WERI-Rb-1 (cell line): ENCODE data around the gene UNC13B.

Experiments used
- DNase-seq: peaks from one replicate; pipeline ENCODE4 v3.0.0-alpha.2; 2020
- H3K27ac ChIP-seq: fragments of 250-450 bp; sonication (Bioruptor Pico); 2 replicates; pipeline ENCODE4 v1.5.1; 2020; ENCODE audit warnings: mild to moderate bottlenecking, moderate library complexity
- H3K27me3 ChIP-seq: fragments of 250-450 bp; sonication (Bioruptor Pico); 2 replicates; pipeline ENCODE4 v1.5.1; 2021; ENCODE audit warnings: mild to moderate bottlenecking, low read depth, moderate library complexity; ENCODE audit not compliant: insufficient read depth, severe bottlenecking
- H3K36me3 ChIP-seq: fragments of 250-450 bp; sonication (Bioruptor Pico); 2 replicates; pipeline ENCODE4 v1.5.1; 2020; ENCODE audit warnings: mild to moderate bottlenecking, moderate library complexity
- H3K4me3 ChIP-seq: 2 replicates; pipeline ENCODE4 v1.5.1; 2011; ENCODE audit warnings: low read depth, mild to moderate bottlenecking, control low read depth, low read length
- H3K9me3 ChIP-seq: fragments of 250-450 bp; sonication (Bioruptor Pico); 2 replicates; pipeline ENCODE4 v1.5.1; 2021; ENCODE audit warnings: mild to moderate bottlenecking, moderate library complexity; ENCODE audit not compliant: severe bottlenecking
- TF ChIP-seq, protein P1 (sequence below): IDR thresholded peaks from 2 replicates; pipeline ENCODE4 v1.5.1; 2011; ENCODE audit warnings: low read depth, mild to moderate bottlenecking, control low read depth, inconsistent platforms, low read length

Gene UNC13B

DNA sequence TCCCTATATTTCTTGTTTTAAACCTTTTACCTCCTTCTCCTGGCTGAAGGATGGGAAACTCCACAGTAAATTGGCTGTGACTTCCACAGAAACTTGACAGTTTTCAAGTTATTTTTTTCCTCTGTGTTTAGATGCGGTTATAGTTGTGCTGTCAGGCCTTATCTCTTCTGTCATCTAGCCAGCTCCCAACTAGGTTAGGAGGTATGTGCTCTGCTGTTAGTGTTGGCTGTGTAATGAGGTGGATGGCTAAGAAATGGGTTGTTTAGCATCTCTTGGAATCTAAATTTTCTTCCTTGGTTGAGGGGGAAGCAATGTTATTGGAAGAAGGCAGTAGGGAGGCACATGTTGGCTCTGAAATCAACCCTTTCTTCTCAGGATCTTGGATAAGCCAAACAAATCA, 178.2 kb downstream of the UNC13B start:
- no peak for DNase-seq
- Histone ChIP-seq H3K9me3 (no peaks in the 10 kb centered on the region), H3K27me3 (no peaks in the 10 kb centered on the region), H3K36me3 (no peaks in the 10 kb centered on the region), H3K27ac (no peak overlapping the region), H3K4me3 (no peak overlapping the region)
- TF ChIP-seq, protein P1, sequence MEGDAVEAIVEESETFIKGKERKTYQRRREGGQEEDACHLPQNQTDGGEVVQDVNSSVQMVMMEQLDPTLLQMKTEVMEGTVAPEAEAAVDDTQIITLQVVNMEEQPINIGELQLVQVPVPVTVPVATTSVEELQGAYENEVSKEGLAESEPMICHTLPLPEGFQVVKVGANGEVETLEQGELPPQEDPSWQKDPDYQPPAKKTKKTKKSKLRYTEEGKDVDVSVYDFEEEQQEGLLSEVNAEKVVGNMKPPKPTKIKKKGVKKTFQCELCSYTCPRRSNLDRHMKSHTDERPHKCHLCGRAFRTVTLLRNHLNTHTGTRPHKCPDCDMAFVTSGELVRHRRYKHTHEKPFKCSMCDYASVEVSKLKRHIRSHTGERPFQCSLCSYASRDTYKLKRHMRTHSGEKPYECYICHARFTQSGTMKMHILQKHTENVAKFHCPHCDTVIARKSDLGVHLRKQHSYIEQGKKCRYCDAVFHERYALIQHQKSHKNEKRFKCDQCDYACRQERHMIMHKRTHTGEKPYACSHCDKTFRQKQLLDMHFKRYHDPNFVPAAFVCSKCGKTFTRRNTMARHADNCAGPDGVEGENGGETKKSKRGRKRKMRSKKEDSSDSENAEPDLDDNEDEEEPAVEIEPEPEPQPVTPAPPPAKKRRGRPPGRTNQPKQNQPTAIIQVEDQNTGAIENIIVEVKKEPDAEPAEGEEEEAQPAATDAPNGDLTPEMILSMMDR: no peak

DNA sequence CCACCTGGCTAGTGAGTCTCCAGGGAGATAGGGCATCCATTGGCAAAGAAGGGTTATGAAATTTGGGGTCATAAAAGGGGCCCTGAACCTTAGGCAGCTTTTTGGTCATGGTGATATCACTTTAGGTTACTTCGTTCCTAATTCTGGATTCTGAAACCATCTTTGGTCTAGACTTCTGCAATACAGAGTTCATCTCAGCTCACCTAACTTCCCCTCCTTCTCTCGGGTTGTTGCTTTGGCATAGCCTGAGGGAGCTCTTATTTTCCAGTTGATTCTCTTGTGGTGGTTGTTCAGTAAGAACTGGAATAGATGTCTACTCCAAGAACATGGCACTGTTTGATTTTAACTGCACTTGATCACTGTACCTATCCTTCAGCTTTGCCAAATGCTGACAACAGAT, 179.2 kb downstream of the UNC13B start:
- TF ChIP-seq, protein P1: no peak
- H3K27me3 ChIP-seq: no peaks in the 10 kb centered on the region
- no peak overlapping the region for H3K4me3 ChIP-seq
- DNase-seq: no peak
- H3K9me3 ChIP-seq: no peaks in the 10 kb centered on the region
- H3K27ac ChIP-seq: no peak overlapping the region
- no peaks in the 10 kb centered on the region for H3K36me3 ChIP-seq

DNA sequence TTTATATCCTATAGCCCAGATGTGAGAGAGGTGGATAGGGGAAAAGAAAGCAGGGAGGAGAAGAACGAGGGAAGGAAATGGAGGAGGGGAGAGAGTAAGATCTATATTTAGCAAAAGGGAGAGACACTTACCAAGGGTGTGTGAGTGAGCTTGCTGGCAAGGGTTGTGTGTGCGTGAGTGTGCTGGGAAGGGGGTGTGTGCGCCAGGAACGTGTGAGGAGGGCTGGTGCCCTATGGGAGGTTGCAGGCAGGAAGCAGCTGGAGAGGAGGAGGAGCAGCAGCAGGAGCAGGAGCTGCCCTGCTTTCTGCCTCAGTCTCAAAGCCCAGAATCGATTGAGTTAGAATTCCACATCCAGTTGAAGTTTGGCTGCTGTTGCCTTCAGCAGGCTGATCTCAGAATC, 179.8 kb downstream of the UNC13B start:
- Histone ChIP-seq H3K4me3 (no peak overlapping the region), H3K27me3 (no peaks in the 10 kb centered on the region), H3K36me3 (no peaks in the 10 kb centered on the region), H3K27ac (no peak overlapping the region), H3K9me3 (no peaks in the 10 kb centered on the region)
- no peak for DNase-seq
- TF ChIP-seq, protein P1: no peak

DNA sequence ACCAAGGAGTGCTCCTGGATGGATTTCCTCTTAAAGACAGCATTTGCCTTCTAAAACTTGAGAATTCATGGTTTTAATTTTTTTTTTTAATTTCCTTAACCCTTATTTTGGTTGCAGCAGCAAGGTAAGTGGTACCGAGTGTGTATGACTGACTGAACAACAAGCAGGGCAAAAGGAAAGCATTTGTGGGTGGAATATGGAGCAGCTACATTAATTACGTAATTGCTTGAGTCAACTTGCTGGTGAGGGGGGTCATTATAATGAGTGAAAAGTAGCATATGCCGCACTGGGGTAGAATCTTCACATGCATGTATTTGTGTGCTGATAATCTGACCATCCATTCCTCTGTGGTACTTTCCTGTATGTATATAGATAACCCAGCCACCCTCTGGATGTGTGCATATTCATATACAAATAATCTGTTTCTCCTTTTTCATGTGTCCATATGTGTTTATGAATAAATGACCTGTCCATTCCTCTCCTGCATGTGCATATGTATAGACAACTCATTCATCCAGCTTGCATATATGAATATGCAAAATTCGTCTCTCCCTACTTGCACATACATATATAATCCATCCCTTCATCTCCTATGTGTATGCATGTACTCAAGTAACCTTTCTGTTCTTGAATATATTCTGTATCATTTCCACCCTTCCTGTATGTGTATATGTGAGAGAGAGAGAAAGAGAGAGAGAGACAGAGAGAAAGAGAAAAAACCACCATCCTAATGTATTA, 180.6 kb downstream of the UNC13B start:
- H3K27me3 ChIP-seq: no peaks in the 10 kb centered on the region
- DNase-seq: no peak
- no peak overlapping the region for H3K27ac ChIP-seq
- H3K36me3 ChIP-seq: no peaks in the 10 kb centered on the region
- TF ChIP-seq, protein P1: no peak
- H3K9me3 ChIP-seq: no peaks in the 10 kb centered on the region
- H3K4me3 ChIP-seq: no peak overlapping the region

DNA sequence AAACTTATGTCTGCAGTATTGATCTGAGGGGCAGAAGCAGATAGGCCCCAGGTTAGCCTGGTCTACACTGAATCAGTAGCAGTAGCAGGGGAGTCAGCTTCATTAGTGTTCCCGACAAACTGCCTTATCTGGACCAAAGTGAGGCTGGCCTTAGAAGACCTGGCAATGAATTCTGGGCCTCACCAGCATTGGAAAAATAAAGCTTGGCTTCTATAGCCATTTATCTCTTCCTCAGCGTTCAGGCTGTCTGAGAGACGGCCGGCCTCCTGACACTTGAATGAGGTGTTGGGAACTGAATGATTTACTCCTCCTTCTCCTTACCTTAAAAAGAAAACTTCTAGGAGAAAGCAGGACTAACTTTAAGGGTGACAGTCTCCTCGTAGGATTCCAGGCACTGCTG, 186.3 kb downstream of the UNC13B start:
- Histone ChIP-seq H3K4me3 (no peak overlapping the region), H3K27ac (no peak overlapping the region), H3K9me3 (no peaks in the 10 kb centered on the region), H3K36me3 (no peaks in the 10 kb centered on the region; the same call in 1 of the 2 replicates), H3K27me3 (no peaks in the 10 kb centered on the region)
- TF ChIP-seq, protein P1: no peak
- no peak for DNase-seq
